K562 (cell line): ENCODE measurements around the gene PRR30. TPM values are rescaled to one million over a fixed set of nuclear protein-coding genes. Genes with fewer than 3 reads are reported as not detected.

Source experiments
- CBFA2T3 ChIP-seq: fragments of 450-650 bp; IDR thresholded peaks from 2 replicates; pipeline ENCODE4 v1.6.1; 2017
- E2F6 ChIP-seq, 2 experiments: IDR thresholded peaks; 2 replicates each; pipeline ENCODE4 v1.6.1; 2011; ENCODE audit warnings: borderline replicate concordance in 1 of 2, control low read depth in 1 of 2, low read depth in 1 of 2, low read length in 1 of 2, mild to moderate bottlenecking in 1 of 2, mixed read lengths in 1 of 2, moderate library complexity in 1 of 2; ENCODE audit not compliant: insufficient read depth in 1 of 2, insufficient read length in 1 of 2, poor library complexity in 1 of 2, severe bottlenecking in 1 of 2; ENCODE audit errors: extremely low read depth in 1 of 2
- GTF2A2 ChIP-seq: IDR thresholded peaks from 2 replicates; pipeline ENCODE4 v1.6.1; 2016; ENCODE audit warnings: mild to moderate bottlenecking, missing genetic modification characterization, missing compliant biosample characterization
- HMG20B ChIP-seq: fragments of 250-450 bp; sonication (Bioruptor Pico); IDR thresholded peaks from 2 replicates; pipeline ENCODE4 v1.5.0; 2021; ENCODE audit warnings: mild to moderate bottlenecking
- MAX ChIP-seq: sonication (generic); formaldehyde crosslinking; IDR thresholded peaks from 2 replicates; pipeline ENCODE4 v1.9.0; 2022; ENCODE audit warnings: mild to moderate bottlenecking, missing genetic modification reagents
- NRF1 ChIP-seq, 2 experiments: fragments of 450-650 bp; IDR thresholded peaks in 1 of 2; conservative IDR thresholded peaks in 1 of 2; 2 replicates each; pipeline ENCODE4 v1.6.1; 2014; ENCODE audit warnings: mild to moderate bottlenecking in 2 of 2
- SMARCA5 ChIP-seq: fragments of 450-650 bp; IDR thresholded peaks from 2 replicates; pipeline ENCODE4 v1.6.1; 2016
- TARDBP ChIP-seq: fragments of 450-650 bp; IDR thresholded peaks from 2 replicates; pipeline ENCODE4 v1.6.1; 2016
- WHSC1 ChIP-seq: IDR thresholded peaks from one replicate; pipeline ENCODE4 v1.6.1; 2012; ENCODE audit warnings: low read length, control low read depth, inconsistent platforms
- ZBED1 ChIP-seq: IDR thresholded peaks from 2 replicates; pipeline ENCODE4 v1.6.1; 2014
- ZBTB11 ChIP-seq, 3 experiments: fragments of 200-800 bp in 1 of 3; fragments of 250-450 bp in 1 of 3; fragments of 450-650 bp in 1 of 3; sonication (Bioruptor Pico) in 1 of 3; sonication (Bioruptor generic) in 1 of 3; formaldehyde crosslinking in 1 of 3; IDR thresholded peaks; 2 replicates each; pipeline versions ENCODE4 v1.6.1 to v1.8.0; 2016 to 2022; ENCODE audit warnings: mild to moderate bottlenecking in 2 of 3, missing genetic modification characterization in 2 of 3, missing compliant biosample characterization in 1 of 3, moderate library complexity in 1 of 3
- ZNF436 ChIP-seq: fragments of 250-450, 450-650 bp; sonication (Bioruptor Pico); formaldehyde crosslinking; IDR thresholded peaks from 2 replicates; pipeline ENCODE4 v1.7.0; 2020; ENCODE audit warnings: mild to moderate bottlenecking
- ZNF589 ChIP-seq: fragments of 200-800 bp; sonication (Bioruptor generic); IDR thresholded peaks from 2 replicates; pipeline ENCODE4 v1.6.1; 2016; ENCODE audit warnings: low read depth, missing genetic modification characterization, missing compliant biosample characterization
- ZNF609 ChIP-seq: sonication (generic); formaldehyde crosslinking; IDR thresholded peaks from 2 replicates; pipeline ENCODE4 v1.8.1; 2023; ENCODE audit warnings: missing genetic modification reagents, mild to moderate bottlenecking, borderline replicate concordance
- ZNF740 ChIP-seq, 3 experiments: fragments of 200-800 bp in 1 of 3; sonication (Bioruptor generic) in 1 of 3; sonication (generic) in 1 of 3; formaldehyde crosslinking in 1 of 3; IDR thresholded peaks; 2 replicates each; pipeline versions ENCODE4 v1.6.1 to v1.8.0; 2016 to 2022; ENCODE audit warnings: mild to moderate bottlenecking in 2 of 3, missing compliant biosample characterization in 2 of 3, missing genetic modification characterization in 2 of 3, missing genetic modification reagents in 1 of 3
- ZNF75A ChIP-seq: fragments of 450-650 bp; formaldehyde crosslinking; IDR thresholded peaks from 2 replicates; pipeline ENCODE4 v1.4.0; 2020; ENCODE audit warnings: mild to moderate bottlenecking
- polyA plus RNA-seq, 8 experiments: library from polyadenylated mRNA; depleted of rRNA in 4 of 8; stranded (reverse) in 5 of 8; unstranded in 3 of 8; fragments of >200 nt; fragmentation: Nextera tagmentation in 2 of 8; fragmentation: Illumina TruSeq in 1 of 8; extraction: Ambion mirVana in 2 of 8; extraction: Trizol in 1 of 8; gene quantifications; 2 replicates each; pipeline versions ENCODE4 v1.2.1 to v1.2.3, GENCODE V29; 2011 to 2014; ENCODE audit warnings: inconsistent platforms in 1 of 8, missing spikeins in 1 of 8
- total RNA-seq, 7 experiments: library from RNA; depleted of rRNA in 6 of 7; stranded (reverse); fragments of >200 nt in 6 of 7; fragmentation: Illumina TruSeq in 2 of 7; extraction: Trizol in 2 of 7; gene quantifications; 2 replicates each; pipeline versions ENCODE4 v1.2.1 to v1.2.3, GENCODE V29; 2011 to 2021; ENCODE audit warnings: low replicate concordance in 1 of 7

PRR30 gene
- total and polyA plus RNA-seq, 9 of the 15 experiments (the other 6 are each of a cell fraction or from before 2014, with no cell fraction given), result not detected

- TF ChIP-seq ZBTB11 (CRISPR knock-in tag; IDR thresholded peaks at IDR 0.05) (peak in 1 of 3 experiments; percentile 82; a peak in 2 of 6 replicates), GTF2A2 (tag) (no peak), ZNF740 (CRISPR knock-in tag; IDR thresholded peaks at IDR 0.05) (no peak), ZNF740 (tag; IDR thresholded peaks at IDR 0.05) (peak in 1 of 2 experiments; percentile 56; a peak in 1 of 4 replicates), ZBED1 (no peak), CBFA2T3 (peak; percentile 86), E2F6 (IDR thresholded peaks at IDR 0.05; ENCODE audit: borderline replicate concordance in 1 of 2, extremely low read depth in 1 of 2, insufficient read depth in 1 of 2, insufficient read length in 1 of 2, low read depth in 1 of 2, low read length in 1 of 2, poor library complexity in 1 of 2, severe bottlenecking in 1 of 2) (peak; percentile 65 to 67), MAX (CRISPR knock-in tag) (peak; percentile 97), ZNF75A (CRISPR knock-in tag) (no peak; the same call in 1 of the 2 replicates), NRF1 (conservative IDR thresholded peaks at IDR 0.05 in 1 of 2, IDR thresholded peaks at IDR 0.05 in 1 of 2) (peak; percentile 11 to 26; a peak in 1 of 4 replicates), WHSC1 (no peak), ZNF609 (no peak), SMARCA5 (no peak), TARDBP (no peak), ZNF436 (CRISPR knock-in tag) (no peak), ZNF589 (no peak; the same call in 1 of the 2 replicates), HMG20B (CRISPR knock-in tag) (no peak)
These were observed 46.3 kb downstream of the PRR30 start (continued) for GRCh38 chr2:27092696-27093429.
